H1 (cell line): ENCODE measurements around the gene FAM193A. TPM values are rescaled to one million over a fixed set of nuclear protein-coding genes. Genes with fewer than 3 reads are reported as not detected.

Source experiments
- CTCF ChIA-PET: fragments of 300-600 bp; sonication (Branson Sonifier 250); formaldehyde crosslinking; loops from one replicate; lab custom pipeline; 2021; ENCODE audit not compliant: partially characterized antibody; lab: Charles Lee
- POLR2A ChIA-PET: fragments of 300-600 bp; sonication (Branson Sonifier 250); formaldehyde crosslinking; loops from one replicate; lab custom pipeline; 2021; ENCODE audit warnings: inconsistent platforms; ENCODE audit not compliant: partially characterized antibody; lab: Charles Lee
- DNase-seq, 2 experiments: peaks; one replicate each; pipeline versions ENCODE4 v3.0.0 to v3.0.0-alpha.2; 2010 to 2022; ENCODE audit warnings: low spot score in 2 of 2, low read depth in 1 of 2, mixed read lengths in 1 of 2
- FAIRE-seq: peaks from 2 replicates; lab custom pipeline; 2011; peaks lifted over from hg19 to GRCh38; lab: Jason Lieb, UNC
- H2AFZ ChIP-seq: 2 replicates; pipeline ENCODE4 v1.8.1; 2012; ENCODE audit warnings: low read length, inconsistent platforms
- H2AK5ac ChIP-seq: 2 replicates; pipeline ENCODE4 v1.6.1; 2013; ENCODE audit warnings: low read depth, low read length
- H2BK120ac ChIP-seq: replicated peaks from 2 replicates; pipeline ENCODE3; 2013; ENCODE audit warnings: low read depth, low read length, inconsistent platforms
- H2BK12ac ChIP-seq: 2 replicates; pipeline ENCODE4 v1.6.1; 2013; ENCODE audit warnings: low read depth, low read length
- H2BK15ac ChIP-seq: 2 replicates; pipeline ENCODE4 v1.6.1; 2013; ENCODE audit warnings: low read length
- H2BK20ac ChIP-seq: 2 replicates; pipeline ENCODE4 v1.6.1; 2013; ENCODE audit warnings: low read length
- H2BK5ac ChIP-seq: 2 replicates; pipeline ENCODE4 v1.6.1; 2013; ENCODE audit warnings: low read depth, low read length
- H3K14ac ChIP-seq: 2 replicates; pipeline ENCODE4 v1.6.1; 2013; ENCODE audit warnings: inconsistent platforms; ENCODE audit not compliant: insufficient read length
- H3K18ac ChIP-seq: 2 replicates; pipeline ENCODE4 v1.6.1; 2013; ENCODE audit warnings: low read length; ENCODE audit errors: extremely low read depth
- H3K23ac ChIP-seq: 2 replicates; pipeline ENCODE4 v1.6.1; 2013; ENCODE audit warnings: inconsistent platforms; ENCODE audit not compliant: insufficient read length
- H3K23me2 ChIP-seq: 2 replicates; pipeline ENCODE4 v1.6.1; 2013; ENCODE audit warnings: low read depth, low read length
- H3K27ac ChIP-seq: 2 replicates; pipeline ENCODE4 v1.6.1; 2011; ENCODE audit warnings: low read depth, low read length, inconsistent platforms
- H3K27me3 ChIP-seq, 4 experiments: replicated peaks in 1 of 4; 1 replicate in 1 of 4; 2 replicates in 3 of 4; pipeline versions ENCODE4 v1.6.1 to v1.8.1; 2011 to 2013; ENCODE audit warnings: low read length in 3 of 4, mild to moderate bottlenecking in 3 of 4, inconsistent platforms in 2 of 4, mixed read lengths in 2 of 4, moderate library complexity in 1 of 4; ENCODE audit not compliant: control insufficient read depth in 3 of 4, insufficient read depth in 3 of 4; ENCODE audit errors: extremely low read depth in 1 of 4
- H3K36me3 ChIP-seq, 4 experiments: 2 replicates each; pipeline versions ENCODE4 v1.6.1 to v1.8.1; 2011 to 2013; ENCODE audit warnings: mild to moderate bottlenecking in 4 of 4, low read length in 3 of 4, moderate library complexity in 2 of 4, control low read depth in 1 of 4, inconsistent platforms in 1 of 4; ENCODE audit not compliant: insufficient read depth in 4 of 4, control insufficient read depth in 2 of 4
- H3K4ac ChIP-seq: replicated peaks from 2 replicates; pipeline ENCODE3; 2013; ENCODE audit warnings: low read length, low read depth, mixed read lengths, inconsistent platforms; ENCODE audit not compliant: insufficient read length
- H3K4me1 ChIP-seq, 4 experiments: replicated peaks in 1 of 4; 1 replicate in 1 of 4; 2 replicates in 3 of 4; pipeline versions ENCODE4 v1.6.1 to v1.8.1; 2011 to 2013; ENCODE audit warnings: low read length in 3 of 4, inconsistent platforms in 2 of 4, mixed read lengths in 1 of 4; ENCODE audit not compliant: insufficient read depth in 4 of 4, control insufficient read depth in 3 of 4
- H3K4me2 ChIP-seq, 2 experiments: 2 replicates each; pipeline versions ENCODE4 v1.6.1 to v1.8.1; 2011 to 2013; ENCODE audit warnings: low read depth in 2 of 2, low read length in 2 of 2, control low read depth in 1 of 2, inconsistent platforms in 1 of 2, mild to moderate bottlenecking in 1 of 2; ENCODE audit not compliant: insufficient read depth in 1 of 2
- H3K4me3 ChIP-seq, 4 experiments: fragments of 200-600, 300-600 bp in 1 of 4; sonication (generic), shearing (Covaris generic), sonication (Bioruptor Twin) in 1 of 4; 2 replicates each; pipeline versions ENCODE4 v1.5.1 to v1.8.1; 2011 to 2016; ENCODE audit warnings: low read length in 4 of 4, low read depth in 3 of 4, control low read depth in 2 of 4, inconsistent platforms in 2 of 4, mild to moderate bottlenecking in 2 of 4, mixed read lengths in 1 of 4, moderate library complexity in 1 of 4; ENCODE audit not compliant: insufficient read depth in 2 of 4; ENCODE audit errors: extremely low read depth in 1 of 4
- H3K56ac ChIP-seq: replicated peaks from 2 replicates; pipeline ENCODE3; 2013; ENCODE audit warnings: low read depth, mild to moderate bottlenecking, mixed read lengths, low read length, inconsistent platforms; ENCODE audit not compliant: insufficient read length
- H3K79me1 ChIP-seq: 2 replicates; pipeline ENCODE4 v1.6.1; 2013; ENCODE audit warnings: low read depth, low read length, control low read depth
- H3K79me2 ChIP-seq, 2 experiments: 2 replicates each; pipeline versions ENCODE4 v1.6.1 to v1.8.1; 2012 to 2013; ENCODE audit warnings: low read length in 2 of 2, mild to moderate bottlenecking in 2 of 2, inconsistent platforms in 1 of 2; ENCODE audit not compliant: insufficient read depth in 2 of 2, control insufficient read depth in 1 of 2
- H3K9ac ChIP-seq, 4 experiments: replicated peaks in 1 of 4; 1 replicate in 1 of 4; 2 replicates in 3 of 4; pipeline versions ENCODE4 v1.6.1 to v1.8.1; 2011 to 2013; ENCODE audit warnings: low read depth in 3 of 4, low read length in 3 of 4, control low read depth in 2 of 4, mild to moderate bottlenecking in 2 of 4, moderate library complexity in 2 of 4, inconsistent platforms in 1 of 4; ENCODE audit errors: extremely low read depth in 1 of 4
- H3K9me3 ChIP-seq, 2 experiments: 2 replicates each; pipeline versions ENCODE4 v1.6.1 to v1.8.1; 2012 to 2013; ENCODE audit warnings: mild to moderate bottlenecking in 2 of 2, moderate library complexity in 2 of 2, control low read depth in 1 of 2, inconsistent platforms in 1 of 2, low read depth in 1 of 2, low read length in 1 of 2, mixed read lengths in 1 of 2; ENCODE audit not compliant: insufficient read depth in 2 of 2
- H4K20me1 ChIP-seq, 2 experiments: replicated peaks in 1 of 2; 2 replicates each; pipeline versions ENCODE3 to v1.8.1; 2011 to 2013; ENCODE audit warnings: inconsistent platforms in 2 of 2, low read length in 2 of 2, mild to moderate bottlenecking in 1 of 2; ENCODE audit not compliant: insufficient read depth in 2 of 2, control insufficient read depth in 1 of 2
- H4K5ac ChIP-seq: 2 replicates; pipeline ENCODE4 v1.6.1; 2013; ENCODE audit warnings: low read length, low read depth, mixed read lengths, inconsistent platforms; ENCODE audit not compliant: insufficient read length
- H4K8ac ChIP-seq: 2 replicates; pipeline ENCODE4 v1.8.0; 2013; ENCODE audit warnings: mild to moderate bottlenecking, moderate library complexity, low read length, inconsistent platforms; ENCODE audit not compliant: insufficient read depth; ENCODE audit errors: extremely low read depth
- H4K91ac ChIP-seq: replicated peaks from 2 replicates; pipeline ENCODE3; 2013; ENCODE audit warnings: low read length, mixed read lengths, inconsistent platforms; ENCODE audit not compliant: insufficient read length
- BCL11A ChIP-seq, 2 experiments: IDR thresholded peaks; one replicate each; pipeline ENCODE4 v1.6.1; 2011; ENCODE audit warnings: low read depth in 2 of 2, low read length in 2 of 2, mild to moderate bottlenecking in 2 of 2
- CBX8 ChIP-seq: fragments of 300-800, 300-1000 bp; sonication (generic); IDR thresholded peaks from 2 replicates; pipeline ENCODE4 v1.7.1; 2016; ENCODE audit warnings: low read depth, low read length, borderline replicate concordance
- KDM5A ChIP-seq: fragments of 200-600 bp; IDR thresholded peaks from 2 replicates; pipeline ENCODE4 v1.7.1; 2012; ENCODE audit warnings: mild to moderate bottlenecking, low read length, inconsistent platforms, mixed read lengths
- PHF8 ChIP-seq: fragments of 200-600 bp; sonication (generic); conservative IDR thresholded peaks from 2 replicates; pipeline ENCODE4 v1.7.1; 2012; ENCODE audit warnings: low read depth, mild to moderate bottlenecking, inconsistent platforms, low read length, moderate library complexity
- RXRA ChIP-seq: IDR thresholded peaks from 2 replicates; pipeline ENCODE4 v1.6.1; 2011; ENCODE audit warnings: low read depth, mild to moderate bottlenecking, low read length, moderate library complexity; ENCODE audit not compliant: insufficient read depth
- SIN3A ChIP-seq, 2 experiments: IDR thresholded peaks in 1 of 2; conservative IDR thresholded peaks in 1 of 2; 2 replicates each; pipeline ENCODE4 v1.6.1; 2011 to 2012; ENCODE audit warnings: low read length in 2 of 2, improper control_type of control experiment in 1 of 2, low read depth in 1 of 2, mild to moderate bottlenecking in 1 of 2
- TBP ChIP-seq: IDR thresholded peaks from 2 replicates; pipeline ENCODE4 v1.6.1; 2011; ENCODE audit warnings: low read depth, low read length, improper control_type of control experiment
- WGBS, 2 experiments: shearing (Covaris generic) in 1 of 2; methylation state at CpG; one replicate each; pipeline versions ENCODE4 v1.1.6 to v1.1.7; 2013 to 2015; ENCODE audit warnings: low lambda C conversion rate in 2 of 2, mixed read lengths in 2 of 2, inconsistent platforms in 1 of 2, low coverage in 1 of 2, missing lambda C conversion rate in 1 of 2; ENCODE audit not compliant: insufficient replicate concordance in 2 of 2, insufficient coverage in 1 of 2, insufficient read length in 1 of 2; ENCODE audit errors: extremely low coverage in 1 of 2, missing lambda C conversion rate in 1 of 2; 5-methylcytosine and 5-hydroxymethylcytosine counted together
- polyA plus RNA-seq, 7 experiments: library from polyadenylated mRNA; depleted of rRNA in 3 of 7; stranded (reverse) in 5 of 7; unstranded in 2 of 7; fragments of >200 nt in 5 of 7; fragments of 200-250 nt in 2 of 7; gene quantifications; 1 replicate in 5 of 7; 2 replicates in 1 of 7; 4 replicates in 1 of 7; pipeline versions ENCODE4 v1.2.1 to v1.2.3, GENCODE V29; 2011 to 2013; ENCODE audit warnings: missing spikeins in 2 of 7, mixed read lengths in 2 of 7
- total RNA-seq: library from RNA; stranded (reverse); fragmentation: NEBNext Ultra II Directional; extraction: Animal tissue kit (Norgen Biotek cat#: 25700); gene quantifications from 2 replicates; pipeline ENCODE4 v1.2.1, GENCODE V29; 2021
- TF ChIP-seq, protein P1 (sequence below): IDR thresholded peaks from 2 replicates; pipeline ENCODE4 v1.6.1; 2012; ENCODE audit warnings: low read length, inconsistent platforms
- TF ChIP-seq, protein P2 (sequence below): IDR thresholded peaks from 2 replicates; pipeline ENCODE4 v1.6.1; 2012; ENCODE audit warnings: inconsistent platforms

The FAM193A gene
- total and polyA plus RNA-seq, 2 of the 8 experiments (the other 6 are each of a cell fraction or from before 2014, with no cell fraction given): 8.7 to 26.2 TPM

DNA sequence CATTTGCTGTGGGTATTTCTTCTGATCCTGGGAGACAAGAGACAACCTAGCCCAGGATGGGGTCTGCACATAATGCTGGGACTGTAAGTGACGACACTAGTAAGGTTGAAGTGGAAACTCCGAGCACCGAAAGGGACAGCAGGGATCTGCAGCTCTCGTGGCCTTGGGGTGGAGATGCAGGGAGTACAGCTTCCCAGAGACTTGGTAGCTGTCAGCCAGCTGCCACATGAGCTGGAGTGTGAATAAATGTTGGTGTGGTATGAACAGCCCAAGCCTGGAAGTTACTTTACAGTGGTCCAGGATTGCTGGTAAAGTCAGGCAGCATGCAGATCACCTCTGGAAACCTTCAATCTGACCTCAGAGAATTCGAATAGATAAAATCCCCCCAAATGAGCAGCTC is 97.6 kb downstream of the FAM193A start:
- WGBS, 2 experiments: 83% methylated on average over 5 of the region's 5 CpGs; no CpG with 5 or more reads in 1 of the 2 experiments
- H3K36me3 ChIP-seq: peaks cover 4 to 42% (median 18%) of the 10 kb centered on the region in 4 experiments; a peak in 7 of 8 replicates
- H3K27ac ChIP-seq: no peak overlapping the region
- H2BK5ac ChIP-seq: no peak overlapping the region
- H3K9ac ChIP-seq: 0 out of 7 replicates have a peak overlapping the region, but pooled peaks of 1 of the 4 experiments have one; percentile 15
- no peak overlapping the region for H2AFZ ChIP-seq
- no peak overlapping the region for H2BK20ac ChIP-seq
- no peak overlapping the region for H3K4me3 ChIP-seq
- no peak overlapping the region for H4K8ac ChIP-seq
- H3K18ac ChIP-seq: no peak overlapping the region
- POLR2A ChIA-PET: interaction anchor here (0.9 kb wide), 1 partner anchor 99 kb away, joined by 3 read pairs; no protein-coding TSS in a partner anchor
- H4K20me1 ChIP-seq: peaks cover 9 to 16% of the 10 kb centered on the region in 2 experiments
- TF ChIP-seq, protein P1, sequence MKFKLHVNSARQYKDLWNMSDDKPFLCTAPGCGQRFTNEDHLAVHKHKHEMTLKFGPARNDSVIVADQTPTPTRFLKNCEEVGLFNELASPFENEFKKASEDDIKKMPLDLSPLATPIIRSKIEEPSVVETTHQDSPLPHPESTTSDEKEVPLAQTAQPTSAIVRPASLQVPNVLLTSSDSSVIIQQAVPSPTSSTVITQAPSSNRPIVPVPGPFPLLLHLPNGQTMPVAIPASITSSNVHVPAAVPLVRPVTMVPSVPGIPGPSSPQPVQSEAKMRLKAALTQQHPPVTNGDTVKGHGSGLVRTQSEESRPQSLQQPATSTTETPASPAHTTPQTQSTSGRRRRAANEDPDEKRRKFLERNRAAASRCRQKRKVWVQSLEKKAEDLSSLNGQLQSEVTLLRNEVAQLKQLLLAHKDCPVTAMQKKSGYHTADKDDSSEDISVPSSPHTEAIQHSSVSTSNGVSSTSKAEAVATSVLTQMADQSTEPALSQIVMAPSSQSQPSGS: no peak
- TF ChIP-seq CBX8 (no peak), TBP (no peak), SIN3A (conservative IDR thresholded peaks at IDR 0.05 in 1 of 2, IDR thresholded peaks at IDR 0.05 in 1 of 2; ENCODE audit: low read depth in 1 of 2, low read length in 2 of 2) (no peak), KDM5A (no peak), BCL11A (IDR thresholded peaks at IDR 0.05; ENCODE audit: low read depth in 2 of 2, low read length in 2 of 2) (no peak), PHF8 (no peak), RXRA (no peak)
- TF ChIP-seq, protein P2, sequence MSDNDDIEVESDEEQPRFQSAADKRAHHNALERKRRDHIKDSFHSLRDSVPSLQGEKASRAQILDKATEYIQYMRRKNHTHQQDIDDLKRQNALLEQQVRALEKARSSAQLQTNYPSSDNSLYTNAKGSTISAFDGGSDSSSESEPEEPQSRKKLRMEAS: no peak
- FAIRE-seq (no peak), DNase-seq (no peak)
- H3K79me2 ChIP-seq: no peaks in the 10 kb centered on the region
- no peak overlapping the region for H3K56ac ChIP-seq
- CTCF ChIA-PET: no interaction called here
- H3K4me2 ChIP-seq: no peak overlapping the region
- no peaks in the 10 kb centered on the region for H3K23me2 ChIP-seq
- H2BK120ac ChIP-seq: no peak overlapping the region
- H3K79me1 ChIP-seq: peaks cover 7% of the 10 kb centered on the region
- no peaks in the 10 kb centered on the region for H3K27me3 ChIP-seq
- H3K9me3 ChIP-seq: no peaks in the 10 kb centered on the region
- no peak overlapping the region for H3K14ac ChIP-seq
- H2BK15ac ChIP-seq: no peak overlapping the region
- no peak overlapping the region for H3K23ac ChIP-seq
- no peak overlapping the region for H2AK5ac ChIP-seq
- H3K4me1 ChIP-seq: no peaks in the 10 kb centered on the region
- no peak overlapping the region for H2BK12ac ChIP-seq
- no peak overlapping the region for H4K91ac ChIP-seq
- H3K4ac ChIP-seq: no peak overlapping the region
- H4K5ac ChIP-seq: no peak overlapping the region
